Retina (tissue), 1 donor: ENCODE measurements around the gene PTPN12.
"Not testable (repeated sequence)": the region's sequence is repeated elsewhere in the genome, so short reads cannot be mapped to it uniquely, and the experiment has no call there.

Experiments
- DNase-seq: peaks from one replicate; pipeline ENCODE4 v3.0.0-alpha.2; 2016

Gene PTPN12

GRCh38 chr7:77538281-77539212 is 1.5 kb downstream of the PTPN12 start:
- peak; percentile 68 for DNase-seq

- DNase-seq, result no peak
Observed at GRCh38 chr7:77540402-77540822, 3.3 kb downstream of the PTPN12 start.

GRCh38 chr7:77540993-77541392 is 3.9 kb downstream of the PTPN12 start:
- DNase-seq, result not testable (repeated sequence)

- DNase-seq, result no peak
Observed at GRCh38 chr7:77542409-77542808, 5.3 kb downstream of the PTPN12 start.

GRCh38 chr7:77542895-77543294 is 5.8 kb downstream of the PTPN12 start:
- DNase-seq, result no peak

GRCh38 chr7:77543910-77544309 is 6.8 kb downstream of the PTPN12 start:
- DNase-seq, result no peak

- no peak for DNase-seq
Observed at GRCh38 chr7:77544518-77544917, 7.4 kb downstream of the PTPN12 start.

GRCh38 chr7:77548206-77548605 is 11.1 kb downstream of the PTPN12 start:
- no peak for DNase-seq

GRCh38 chr7:77549106-77549870 is 12.2 kb downstream of the PTPN12 start:
- DNase-seq, result no peak

GRCh38 chr7:77550586-77550985 is 13.5 kb downstream of the PTPN12 start:
- no peak for DNase-seq

- DNase-seq, result no peak
Observed at GRCh38 chr7:77553123-77553522, 16.0 kb downstream of the PTPN12 start.

GRCh38 chr7:77558284-77558967 is 21.3 kb downstream of the PTPN12 start:
- no peak for DNase-seq

GRCh38 chr7:77561352-77561751 is 24.3 kb downstream of the PTPN12 start:
- no peak for DNase-seq

GRCh38 chr7:77563275-77563674 is 26.2 kb downstream of the PTPN12 start:
- DNase-seq, result no peak

- no peak for DNase-seq
Observed at GRCh38 chr7:77565917-77566316, 28.8 kb downstream of the PTPN12 start.

GRCh38 chr7:77566421-77566820 is 29.3 kb downstream of the PTPN12 start:
- DNase-seq, result no peak

GRCh38 chr7:77569514-77570232 is 32.6 kb downstream of the PTPN12 start:
- no peak for DNase-seq

GRCh38 chr7:77570330-77571011 is 33.4 kb downstream of the PTPN12 start:
- no peak for DNase-seq

- no peak for DNase-seq
Observed at GRCh38 chr7:77571801-77572200, 34.7 kb downstream of the PTPN12 start.

- no peak for DNase-seq
Observed at GRCh38 chr7:77575187-77575586, 38.1 kb downstream of the PTPN12 start.

GRCh38 chr7:77576856-77577255 is 39.8 kb downstream of the PTPN12 start:
- DNase-seq, result no peak

- DNase-seq, result no peak
Observed at GRCh38 chr7:77579797-77580196, 42.7 kb downstream of the PTPN12 start.
